ENCODE data around the gene ITIH3.
A peak's percentile ranks its signal among the peaks of the same experiment; 100 is the strongest.
"Not testable (repeated sequence)": the region's sequence is repeated elsewhere in the genome, so short reads cannot be mapped to it uniquely, and the experiment has no call there.

The ITIH3 gene

GRCh38 chr3:52774901-52775864 lies 19.4 kb upstream of the ITIH3 start:
- TF ChIP-seq, protein P1, sequence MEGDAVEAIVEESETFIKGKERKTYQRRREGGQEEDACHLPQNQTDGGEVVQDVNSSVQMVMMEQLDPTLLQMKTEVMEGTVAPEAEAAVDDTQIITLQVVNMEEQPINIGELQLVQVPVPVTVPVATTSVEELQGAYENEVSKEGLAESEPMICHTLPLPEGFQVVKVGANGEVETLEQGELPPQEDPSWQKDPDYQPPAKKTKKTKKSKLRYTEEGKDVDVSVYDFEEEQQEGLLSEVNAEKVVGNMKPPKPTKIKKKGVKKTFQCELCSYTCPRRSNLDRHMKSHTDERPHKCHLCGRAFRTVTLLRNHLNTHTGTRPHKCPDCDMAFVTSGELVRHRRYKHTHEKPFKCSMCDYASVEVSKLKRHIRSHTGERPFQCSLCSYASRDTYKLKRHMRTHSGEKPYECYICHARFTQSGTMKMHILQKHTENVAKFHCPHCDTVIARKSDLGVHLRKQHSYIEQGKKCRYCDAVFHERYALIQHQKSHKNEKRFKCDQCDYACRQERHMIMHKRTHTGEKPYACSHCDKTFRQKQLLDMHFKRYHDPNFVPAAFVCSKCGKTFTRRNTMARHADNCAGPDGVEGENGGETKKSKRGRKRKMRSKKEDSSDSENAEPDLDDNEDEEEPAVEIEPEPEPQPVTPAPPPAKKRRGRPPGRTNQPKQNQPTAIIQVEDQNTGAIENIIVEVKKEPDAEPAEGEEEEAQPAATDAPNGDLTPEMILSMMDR (IDR thresholded peaks at IDR 0.05; ENCODE audit: control extremely low read depth, extremely low read depth, low read depth, missing control alignments) = no peak
- CTCF ChIA-PET = interaction anchor here (0.6 to 1.2 kb wide), 5 partner anchors 11 to 104 kb away, joined by 3 read pairs; no protein-coding TSS in a partner anchor
- POLR2A ChIA-PET = no interaction called here
- no peak for DNase-seq (ENCODE audit: extremely low spot score)

GRCh38 chr3:52775877-52776276 lies 18.7 kb upstream of the ITIH3 start:
- no peak for DNase-seq (ENCODE audit: extremely low spot score)
- ChIA-PET POLR2A (no interaction called here), CTCF (interaction anchor here (1.1 kb wide), 1 partner anchor 10 kb away, joined by 3 read pairs; no protein-coding TSS in a partner anchor)
- TF ChIP-seq, protein P1 (IDR thresholded peaks at IDR 0.05; ENCODE audit: control extremely low read depth, extremely low read depth, low read depth, missing control alignments) = no peak

DNA sequence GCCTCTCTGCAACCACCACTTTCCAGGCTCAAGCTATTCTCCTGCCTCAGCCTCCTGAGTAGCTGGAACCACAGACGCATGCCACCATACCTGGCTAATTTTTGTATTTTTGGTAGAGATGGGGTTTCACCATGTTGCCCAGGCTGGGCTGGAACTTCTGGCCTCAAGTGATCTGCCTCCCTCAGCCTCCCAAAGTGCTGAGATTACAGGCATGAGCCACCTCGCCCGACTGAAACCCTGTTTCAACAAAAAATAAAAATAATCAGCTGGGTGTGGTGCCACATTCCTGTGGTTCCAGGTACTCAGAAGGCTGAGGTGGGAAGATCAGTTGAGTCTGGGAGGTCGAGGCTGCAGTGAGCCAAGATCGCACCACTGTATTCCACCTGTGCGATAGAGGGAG lies 18.1 kb upstream of the ITIH3 start:
- DNase-seq (ENCODE audit: extremely low spot score); CTCF ChIA-PET; POLR2A ChIA-PET: not testable (repeated sequence)

DNA sequence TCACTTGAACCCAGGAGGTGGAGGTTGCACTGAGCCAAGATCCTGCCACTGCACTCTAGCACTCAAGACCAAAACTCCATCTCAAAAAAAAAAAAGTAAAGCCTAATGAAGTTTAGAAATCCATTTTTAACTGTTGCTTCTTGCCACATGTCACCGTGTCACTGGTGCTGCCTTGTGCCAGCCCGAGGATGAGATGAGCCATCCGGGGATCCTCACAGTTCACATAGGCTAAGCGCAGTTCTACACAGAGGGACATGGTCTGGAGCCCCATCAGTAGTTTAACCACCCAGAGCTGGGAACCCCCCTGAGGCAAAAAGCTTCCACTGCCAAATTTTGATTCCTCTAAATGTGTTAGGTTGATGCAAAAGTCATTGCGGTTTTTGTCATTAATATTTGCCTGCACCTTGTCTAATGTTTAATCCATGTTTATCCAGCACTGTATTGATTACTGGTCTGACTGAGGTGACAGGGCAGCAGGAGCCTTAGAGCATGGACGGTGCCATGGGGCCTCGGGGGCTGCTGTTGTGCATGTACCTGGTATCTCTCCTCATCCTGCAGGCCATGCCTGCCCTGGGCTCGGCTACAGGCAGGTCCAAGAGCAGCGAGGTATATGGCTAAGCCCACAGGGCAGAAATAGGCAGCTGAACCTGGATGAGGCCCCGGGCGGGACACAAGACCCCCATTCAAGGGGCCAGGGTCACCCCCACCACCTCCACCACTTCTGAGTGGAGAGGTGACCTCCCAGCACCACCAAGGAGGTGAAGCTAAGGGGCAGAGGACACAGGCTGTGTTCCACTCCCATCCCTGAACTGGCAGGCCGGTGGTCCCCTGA lies 17.3 kb upstream of the ITIH3 start, which contains the start of gene ITIH1:
TSS of gene ITIH1 (plus strand) at position 473 of the 832 bp plus-strand sequence. CDS start at position 490, 17 bp downstream.
- TF ChIP-seq, protein P1 (IDR thresholded peaks at IDR 0.05; ENCODE audit: control extremely low read depth, extremely low read depth, low read depth, missing control alignments) = no peak
- POLR2A ChIA-PET = no interaction called here
- CTCF ChIA-PET = no interaction called here
- DNase-seq (ENCODE audit: extremely low spot score) = no peak

DNA sequence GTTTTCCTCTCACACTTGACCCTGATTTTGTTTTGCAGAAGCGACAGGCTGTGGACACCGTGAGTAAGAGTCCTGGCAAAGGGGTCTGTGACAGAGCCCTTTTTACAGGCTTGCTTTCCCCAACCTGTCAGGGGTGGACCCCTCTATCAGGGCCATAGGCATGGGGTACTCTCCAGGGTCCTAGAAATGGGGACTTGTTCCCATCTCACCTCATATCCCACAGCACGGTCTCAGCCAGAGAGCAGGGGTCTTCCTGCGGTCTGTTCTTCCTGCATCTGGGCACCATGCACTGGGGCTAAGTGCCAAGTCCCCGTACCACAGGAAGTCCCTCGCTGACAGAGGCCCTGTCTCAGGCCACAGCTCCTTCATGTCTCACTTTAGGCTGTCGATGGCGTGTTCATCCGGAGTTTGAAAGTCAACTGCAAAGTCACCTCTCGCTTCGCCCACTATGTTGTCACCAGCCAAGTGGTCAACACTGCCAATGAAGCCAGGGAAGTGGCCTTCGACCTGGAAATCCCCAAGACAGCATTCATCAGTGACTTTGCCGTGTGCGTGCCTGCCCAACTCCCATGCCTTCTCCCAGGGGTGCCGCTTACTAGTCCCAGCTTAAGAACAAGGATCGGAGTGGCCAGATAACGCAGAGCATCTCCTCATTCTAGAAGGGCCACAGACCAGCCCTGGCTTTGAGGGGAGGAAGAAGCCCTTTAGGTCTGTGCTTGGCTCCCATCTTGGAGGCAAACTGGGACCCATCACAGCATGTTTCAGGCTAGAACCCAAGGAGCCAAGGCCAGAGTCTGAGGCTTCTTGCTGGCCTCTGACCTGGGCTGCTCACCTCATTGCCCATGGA lies 16.4 kb upstream of the ITIH3 start:
- TF ChIP-seq, protein P1 (IDR thresholded peaks at IDR 0.05; ENCODE audit: control extremely low read depth, extremely low read depth, low read depth, missing control alignments) = no peak
- POLR2A ChIA-PET = no interaction called here
- CTCF ChIA-PET = interaction anchor here (1.1 to 1.8 kb wide), 2 partner anchors 7 to 21 kb away, joined by 6 to 8 read pairs; partner anchors contain the start of gene NEK4
- no peak for DNase-seq (ENCODE audit: extremely low spot score)

GRCh38 chr3:52779011-52779836 lies 15.4 kb upstream of the ITIH3 start:
- DNase-seq (ENCODE audit: extremely low spot score) = peak; percentile 75
- ChIA-PET POLR2A (no interaction called here), CTCF (interaction anchor here (0.8 to 1.8 kb wide), 6 partner anchors 8 to 154 kb away, joined by 3 to 8 read pairs (median 3); partner anchors contain the start of gene NEK4)

More at GRCh38 chr3:52779011-52779836, 15.4 kb upstream of the ITIH3 start:
- TF ChIP-seq, protein P1 (IDR thresholded peaks at IDR 0.05; ENCODE audit: control extremely low read depth, extremely low read depth, low read depth, missing control alignments) = no peak
